Measurements from ENCODE around the gene NDUFAF4. TPM values are rescaled to one million over a fixed set of nuclear protein-coding genes. Genes with fewer than 3 reads are reported as not detected.

NDUFAF4 gene
- total and polyA plus RNA-seq, 2 of the 13 experiments (the other 11 are each of a cell fraction or from before 2014, with no cell fraction given) = 41.3 to 59.7 TPM

GRCh38 chr6:96897396-96898240, at the start of gene NDUFAF4 (continued):
- peak; percentile 40; the same call in 1 of the 2 replicates for TF ChIP-seq CBFB (CRISPR knock-in tag; IDR thresholded peaks at IDR 0.05)
- TF ChIP-seq CHD4 (IDR thresholded peaks at IDR 0.05; ENCODE audit: borderline replicate concordance, low read length) = no peak
- TF ChIP-seq KLF9 (CRISPR knock-in tag; IDR thresholded peaks at IDR 0.05; ENCODE audit: low read depth) = peak; percentile 21; the same call in 1 of the 2 replicates
- peak; percentile 73; the same call in 1 of the 2 replicates for TF ChIP-seq ZNF274 (CRISPR knock-in tag; IDR thresholded peaks at IDR 0.05)
- TF ChIP-seq MXD4 (CRISPR knock-in tag; IDR thresholded peaks at IDR 0.05) = peak; percentile 92
- TF ChIP-seq ZNF468 (CRISPR knock-in tag; IDR thresholded peaks at IDR 0.05) = no peak
- no peak for TF ChIP-seq RARG (CRISPR knock-in tag; IDR thresholded peaks at IDR 0.05; ENCODE audit: low read depth)
- TF ChIP-seq GATAD2A (CRISPR knock-in tag; IDR thresholded peaks at IDR 0.05) = peak; percentile 90
- no peak for TF ChIP-seq ZNF570 (CRISPR knock-in tag; IDR thresholded peaks at IDR 0.05; ENCODE audit: borderline replicate concordance)
- TF ChIP-seq ZNF775 (CRISPR knock-in tag; IDR thresholded peaks at IDR 0.05; ENCODE audit: borderline replicate concordance) = no peak
- peak; percentile 39; the same call in 1 of the 2 replicates for TF ChIP-seq TEF (CRISPR knock-in tag; IDR thresholded peaks at IDR 0.05)
- no peak for TF ChIP-seq ZC3H4 (CRISPR knock-in tag; IDR thresholded peaks at IDR 0.05; ENCODE audit: borderline replicate concordance)
- TF ChIP-seq RXRA (CRISPR knock-in tag; IDR thresholded peaks at IDR 0.05) = peak; percentile 37; the same call in 1 of the 2 replicates
- no peak for TF ChIP-seq ZNF883 (CRISPR knock-in tag; IDR thresholded peaks at IDR 0.05; ENCODE audit: not compliant biosample characterization)
- TF ChIP-seq SOX6 (IDR thresholded peaks at IDR 0.05) = no peak
- TF ChIP-seq SOX6 (CRISPR knock-in tag; IDR thresholded peaks at IDR 0.05) = peak; percentile 52
- peak; percentile 76 for TF ChIP-seq SP5 (CRISPR knock-in tag; IDR thresholded peaks at IDR 0.05; ENCODE audit: borderline replicate concordance, low read depth)
- no peak for TF ChIP-seq ATF3 (CRISPR knock-in tag; IDR thresholded peaks at IDR 0.05)
- TF ChIP-seq IRF1 (CRISPR knock-in tag; IDR thresholded peaks at IDR 0.05; ENCODE audit: low read depth) = peak; percentile 67; the same call in 1 of the 2 replicates
- TF ChIP-seq ZNF772 (CRISPR knock-in tag; IDR thresholded peaks at IDR 0.05) = peak; percentile 54
- no peak; the same call in 1 of the 2 replicates for TF ChIP-seq FOXA3 (CRISPR knock-in tag; IDR thresholded peaks at IDR 0.05)
- TF ChIP-seq HNF4A (CRISPR knock-in tag; IDR thresholded peaks at IDR 0.05) = 0 out of 2 replicates have a peak, but pooled peaks have one; percentile 5
- TF ChIP-seq ZFP91 (CRISPR knock-in tag; IDR thresholded peaks at IDR 0.05; ENCODE audit: borderline replicate concordance) = peak; percentile 90; the same call in 1 of the 2 replicates
- 0 out of 2 replicates have a peak, but pooled peaks have one; percentile 64 for TF ChIP-seq MYPOP (CRISPR knock-in tag; IDR thresholded peaks at IDR 0.05)
- peak; percentile 66; the same call in 1 of the 2 replicates for TF ChIP-seq CBX5 (CRISPR knock-in tag; IDR thresholded peaks at IDR 0.05; ENCODE audit: borderline replicate concordance)
- no peak for TF ChIP-seq ARHGAP35 (CRISPR knock-in tag; IDR thresholded peaks at IDR 0.05; ENCODE audit: borderline replicate concordance)

Measured in HepG2 (cell line).